Activated CD8-positive, alpha-beta memory T cell treated with anti-CD3 and anti-CD28 coated beads, Interleukin-2, amount 10 ng/mL, durations not matched to agents 7 days and 5 days (primary cell): ENCODE measurements around the gene CLCNKB. TPM values are rescaled to one million over a fixed set of nuclear protein-coding genes. Genes with fewer than 3 reads are reported as not detected.
"Not testable (repeated sequence)": the region's sequence is repeated elsewhere in the genome, so short reads cannot be mapped to it uniquely, and the experiment has no call there.

Source experiments
- ATAC-seq: fragments of 150-1000 bp; cut with Tn5 transposase; one replicate; pipeline ENCODE4 v1.10.0; 2021; ENCODE audit warnings: moderate library complexity
- CTCF ChIA-PET: fragments of 350-600 bp; sonication (Branson Sonifier 250); formaldehyde crosslinking; loops from one replicate; lab custom pipeline; 2021; ENCODE audit warnings: antibody characterized with exemption; lab: Charles Lee
- DNase-seq: peaks from one replicate; pipeline ENCODE4 v3.0.0-alpha.2; 2020
- H3K27ac Mint-ChIP-seq: one replicate; pipeline ENCODE4 v1.8.0; 2021; ENCODE audit warnings: mild to moderate bottlenecking, mixed read lengths
- H3K27me3 Mint-ChIP-seq: one replicate; pipeline ENCODE4 v1.8.0; 2021; ENCODE audit warnings: mixed read lengths
- H3K36me3 Mint-ChIP-seq: one replicate; pipeline ENCODE4 v1.8.0; 2021; ENCODE audit warnings: mild to moderate bottlenecking, mixed read lengths
- H3K4me1 Mint-ChIP-seq: one replicate; pipeline ENCODE4 v1.8.0; 2021; ENCODE audit warnings: mixed read lengths
- H3K4me3 Mint-ChIP-seq: one replicate; pipeline ENCODE4 v1.8.0; 2021; ENCODE audit warnings: mild to moderate bottlenecking, moderate library complexity, mixed read lengths
- H3K9me3 Mint-ChIP-seq: one replicate; pipeline ENCODE4 v1.8.0; 2022; ENCODE audit warnings: low read depth, mixed read lengths
- total RNA-seq, 2 experiments: library from RNA; stranded (reverse); gene quantifications; one replicate each; pipeline ENCODE4 v1.2.3, GENCODE V29; 2021

Gene CLCNKB
- total RNA-seq, 2 experiments from 2014 or later = not detected

GRCh38 chr1:16029288-16029687 lies 14.3 kb upstream of the CLCNKB start:
- Mint-ChIP-seq H3K27me3 (peaks cover 11% of the 10 kb centered on the region), H3K4me3 (no peak overlapping the region), H3K9me3 (no peaks in the 10 kb centered on the region), H3K27ac (no peak overlapping the region), H3K36me3 (no peaks in the 10 kb centered on the region), H3K4me1 (no peaks in the 10 kb centered on the region)
- DNase-seq (no peak), ATAC-seq (no peak)
- CTCF ChIA-PET = interaction anchor here (0.8 kb wide), 1 partner anchor 21 kb away, joined by 3 read pairs; no protein-coding TSS in a partner anchor

GRCh38 chr1:16031551-16031950 lies 12.0 kb upstream of the CLCNKB start:
- no peaks in the 10 kb centered on the region for H3K36me3 Mint-ChIP-seq
- no peak for DNase-seq
- H3K4me1 Mint-ChIP-seq = no peaks in the 10 kb centered on the region
- H3K9me3 Mint-ChIP-seq = no peaks in the 10 kb centered on the region
- peaks cover 11% of the 10 kb centered on the region for H3K27me3 Mint-ChIP-seq
- no peak overlapping the region for H3K4me3 Mint-ChIP-seq
- CTCF ChIA-PET = interaction anchor here (1.3 kb wide), 1 partner anchor 13 kb away, joined by 3 read pairs; the partner anchor contains the start of gene HSPB7
- ATAC-seq = no peak
- H3K27ac Mint-ChIP-seq = no peak overlapping the region

GRCh38 chr1:16032388-16033102 lies 11.0 kb upstream of the CLCNKB start:
- Mint-ChIP-seq H3K27me3 (peaks cover 16% of the 10 kb centered on the region), H3K27ac (no peak overlapping the region), H3K4me1 (no peaks in the 10 kb centered on the region), H3K36me3 (no peaks in the 10 kb centered on the region), H3K9me3 (no peaks in the 10 kb centered on the region), H3K4me3 (no peak overlapping the region)
- peak; percentile 76 for DNase-seq
- ATAC-seq = peak; percentile 83
- CTCF ChIA-PET = interaction anchor here (0.7 to 1.5 kb wide), 3 partner anchors 24 to 241 kb away, joined by 3 to 4 read pairs (median 4); no protein-coding TSS in a partner anchor

- H3K27ac Mint-ChIP-seq, H3K4me1 Mint-ChIP-seq: not testable (repeated sequence)
Measured at GRCh38 chr1:16033103-16033632, 10.4 kb upstream of the CLCNKB start.

GRCh38 chr1:16036461-16036860 lies 7.1 kb upstream of the CLCNKB start:
- ATAC-seq, H3K4me1 Mint-ChIP-seq, CTCF ChIA-PET, H3K9me3 Mint-ChIP-seq, H3K27me3 Mint-ChIP-seq, DNase-seq, H3K27ac Mint-ChIP-seq, H3K36me3 Mint-ChIP-seq, H3K4me3 Mint-ChIP-seq: not testable (repeated sequence)

More at GRCh38 chr1:16033103-16033632, 10.4 kb upstream of the CLCNKB start:
- CTCF ChIA-PET = interaction anchor here (0.7 to 1.5 kb wide), 3 partner anchors 25 to 241 kb away, joined by 3 to 4 read pairs (median 4); no protein-coding TSS in a partner anchor
- not testable (repeated sequence) for H3K9me3 Mint-ChIP-seq, H3K4me3 Mint-ChIP-seq, H3K36me3 Mint-ChIP-seq, ATAC-seq, DNase-seq
- peaks cover 15% of the 10 kb centered on the region for H3K27me3 Mint-ChIP-seq

GRCh38 chr1:16038620-16038912 lies 5.0 kb upstream of the CLCNKB start:
- Mint-ChIP-seq H3K4me1 (no peaks in the 10 kb centered on the region), H3K9me3 (no peaks in the 10 kb centered on the region), H3K36me3 (no peaks in the 10 kb centered on the region), H3K27ac (no peak overlapping the region), H3K27me3 (peaks cover 9% of the 10 kb centered on the region), H3K4me3 (no peak overlapping the region)
- ATAC-seq (no peak), DNase-seq (no peak)
- CTCF ChIA-PET = interaction anchor here (0.7 to 1.8 kb wide), 2 partner anchors 18 to 29 kb away, joined by 3 to 4 read pairs; no protein-coding TSS in a partner anchor

GRCh38 chr1:16039871-16040270 lies 3.7 kb upstream of the CLCNKB start:
- H3K4me3 Mint-ChIP-seq, H3K27ac Mint-ChIP-seq, H3K9me3 Mint-ChIP-seq, H3K4me1 Mint-ChIP-seq, ATAC-seq, H3K27me3 Mint-ChIP-seq, H3K36me3 Mint-ChIP-seq, DNase-seq: not testable (repeated sequence)
- CTCF ChIA-PET = interaction anchor here (0.9 to 1.1 kb wide), 2 partner anchors 13 to 16 kb away, joined by 3 to 4 read pairs; no protein-coding TSS in a partner anchor

GRCh38 chr1:16041200-16041599 lies 2.4 kb upstream of the CLCNKB start:
- Mint-ChIP-seq H3K27me3 (peaks cover 9% of the 10 kb centered on the region), H3K4me1 (no peaks in the 10 kb centered on the region), H3K27ac (no peak overlapping the region), H3K36me3 (no peaks in the 10 kb centered on the region), H3K9me3 (no peaks in the 10 kb centered on the region), H3K4me3 (no peak overlapping the region)
- CTCF ChIA-PET = no interaction called here
- DNase-seq (no peak), ATAC-seq (no peak)

- Mint-ChIP-seq H3K4me3 (no peak overlapping the region), H3K4me1 (no peaks in the 10 kb centered on the region), H3K36me3 (no peaks in the 10 kb centered on the region), H3K27ac (no peak overlapping the region), H3K9me3 (no peaks in the 10 kb centered on the region), H3K27me3 (peaks cover 10% of the 10 kb centered on the region)
- ATAC-seq = no peak
- no peak for DNase-seq
- CTCF ChIA-PET = no interaction called here
Measured at GRCh38 chr1:16042096-16042495, 1.5 kb upstream of the CLCNKB start.

GRCh38 chr1:16042654-16043053 lies 928 bp upstream of the CLCNKB start:
- ATAC-seq, H3K27me3 Mint-ChIP-seq, H3K27ac Mint-ChIP-seq, H3K4me3 Mint-ChIP-seq, H3K36me3 Mint-ChIP-seq, H3K4me1 Mint-ChIP-seq, DNase-seq, CTCF ChIA-PET, H3K9me3 Mint-ChIP-seq: not testable (repeated sequence)

GRCh38 chr1:16043950-16044349 lies 368 bp downstream of the CLCNKB start:
- CTCF ChIA-PET = no interaction called here
- Mint-ChIP-seq H3K9me3 (no peaks in the 10 kb centered on the region), H3K36me3 (no peaks in the 10 kb centered on the region), H3K27me3 (peaks cover 11% of the 10 kb centered on the region), H3K27ac (no peak overlapping the region), H3K4me3 (no peak overlapping the region), H3K4me1 (no peaks in the 10 kb centered on the region)
- ATAC-seq (no peak), DNase-seq (no peak)

GRCh38 chr1:16046842-16047241 lies 3.3 kb downstream of the CLCNKB start:
- Mint-ChIP-seq H3K36me3 (no peaks in the 10 kb centered on the region), H3K27ac (no peak overlapping the region), H3K4me1 (no peaks in the 10 kb centered on the region), H3K4me3 (no peak overlapping the region), H3K9me3 (no peaks in the 10 kb centered on the region), H3K27me3 (peaks cover 18% of the 10 kb centered on the region)
- no peak for DNase-seq
- CTCF ChIA-PET = interaction anchor here (1.1 kb wide), 1 partner anchor 37 kb away, joined by 3 read pairs; no protein-coding TSS in a partner anchor
- ATAC-seq = no peak

GRCh38 chr1:16047791-16048475 lies 4.4 kb downstream of the CLCNKB start:
- H3K27me3 Mint-ChIP-seq = peaks cover 18% of the 10 kb centered on the region
- CTCF ChIA-PET = interaction anchor here (1.1 kb wide), 1 partner anchor 39 kb away, joined by 3 read pairs; no protein-coding TSS in a partner anchor
- no peak for DNase-seq
- H3K9me3 Mint-ChIP-seq = no peaks in the 10 kb centered on the region
- ATAC-seq = no peak
- no peaks in the 10 kb centered on the region for H3K36me3 Mint-ChIP-seq
- no peaks in the 10 kb centered on the region for H3K4me1 Mint-ChIP-seq
- no peak overlapping the region for H3K4me3 Mint-ChIP-seq
- H3K27ac Mint-ChIP-seq = no peak overlapping the region
